GM18951 (cell line): Measurements from ENCODE around the gene LAG3.
"Not testable (repeated sequence)": the region's sequence is repeated elsewhere in the genome, so short reads cannot be mapped to it uniquely, and the experiment has no call there.

Experiments
- POLR2A ChIP-seq: IDR thresholded peaks from 4 replicates; pipeline ENCODE4 v1.6.1; 2011; ENCODE audit warnings: mild to moderate bottlenecking; ENCODE audit not compliant: insufficient read length, insufficient read depth; ENCODE audit errors: extremely low read depth
- in situ Hi-C: fragments of 300-500 bp; cut with MboI; formaldehyde crosslinking; loops from one replicate; pipeline ENCODE4 v1.12.0; 2022; ENCODE audit warnings: low sequenced_read_pairs, mixed read lengths, inconsistent platforms; ENCODE audit not compliant: unreplicated experiment

LAG3 gene

DNA sequence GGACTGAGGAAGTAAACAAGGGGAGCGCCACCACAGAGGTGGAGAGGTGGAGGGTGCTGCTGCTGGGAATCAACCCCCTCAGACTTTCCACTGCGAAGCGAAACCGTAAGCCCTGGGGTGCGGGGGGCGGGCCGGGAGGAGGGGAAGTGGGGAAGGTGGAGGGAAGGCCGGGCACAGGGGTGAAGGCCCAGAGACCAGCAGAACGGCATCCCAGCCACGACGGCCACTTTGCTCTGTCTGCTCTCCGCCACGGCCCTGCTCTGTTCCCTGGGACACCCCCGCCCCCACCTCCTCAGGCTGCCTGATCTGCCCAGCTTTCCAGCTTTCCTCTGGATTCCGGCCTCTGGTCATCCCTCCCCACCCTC lies at the start of gene LAG3:
Gene LAG3, plus strand, starts transcription at position 190 of the 365 bp plus-strand sequence. CDS start 333 bp downstream, outside the sequence.
- in situ Hi-C loops = no loop called here
- peak; percentile 57 for TF ChIP-seq POLR2A

- in situ Hi-C loops = no loop called here
- TF ChIP-seq POLR2A = no peak
Observed at GRCh38 chr12:6722863-6723262, 49.5 kb upstream of the LAG3 start.

GRCh38 chr12:6723607-6724408 lies 48.5 kb upstream of the LAG3 start, which contains the start of gene COPS7A:
Gene COPS7A, plus strand, starts transcription at chr12:6724046. Its CDS starts 611 bp downstream, at chr12:6724657.
- TF ChIP-seq POLR2A = peak; percentile 83
- in situ Hi-C loops = no loop called here

DNA sequence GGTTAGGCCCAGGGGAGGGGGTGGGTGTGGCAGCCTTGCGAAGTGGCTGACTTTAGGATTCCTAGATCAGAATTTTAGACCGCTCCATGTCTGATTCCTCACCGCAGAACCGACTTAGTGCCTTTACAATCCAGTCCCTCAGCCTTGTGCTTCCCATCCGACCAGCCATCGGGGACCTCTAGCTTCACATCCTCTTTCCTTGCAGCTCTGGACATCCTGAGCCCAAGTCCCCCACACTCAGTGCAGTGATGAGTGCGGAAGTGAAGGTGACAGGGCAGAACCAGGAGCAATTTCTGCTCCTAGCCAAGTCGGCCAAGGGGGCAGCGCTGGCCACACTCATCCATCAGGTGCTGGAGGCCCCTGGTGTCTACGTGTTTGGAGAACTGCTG lies 47.9 kb upstream of the LAG3 start:
- no peak for TF ChIP-seq POLR2A
- in situ Hi-C loops = no loop called here

- TF ChIP-seq POLR2A = no peak
- in situ Hi-C loops = no loop called here
Observed at GRCh38 chr12:6725350-6725749, 47.0 kb upstream of the LAG3 start.

GRCh38 chr12:6729186-6729585 lies 43.1 kb upstream of the LAG3 start:
- TF ChIP-seq POLR2A = no peak
- in situ Hi-C loops = no loop called here

GRCh38 chr12:6730169-6730568 lies 42.2 kb upstream of the LAG3 start:
- TF ChIP-seq POLR2A = no peak
- in situ Hi-C loops = no loop called here

GRCh38 chr12:6734506-6735387 lies 37.6 kb upstream of the LAG3 start:
- in situ Hi-C loops = no loop called here
- TF ChIP-seq POLR2A = no peak

DNA sequence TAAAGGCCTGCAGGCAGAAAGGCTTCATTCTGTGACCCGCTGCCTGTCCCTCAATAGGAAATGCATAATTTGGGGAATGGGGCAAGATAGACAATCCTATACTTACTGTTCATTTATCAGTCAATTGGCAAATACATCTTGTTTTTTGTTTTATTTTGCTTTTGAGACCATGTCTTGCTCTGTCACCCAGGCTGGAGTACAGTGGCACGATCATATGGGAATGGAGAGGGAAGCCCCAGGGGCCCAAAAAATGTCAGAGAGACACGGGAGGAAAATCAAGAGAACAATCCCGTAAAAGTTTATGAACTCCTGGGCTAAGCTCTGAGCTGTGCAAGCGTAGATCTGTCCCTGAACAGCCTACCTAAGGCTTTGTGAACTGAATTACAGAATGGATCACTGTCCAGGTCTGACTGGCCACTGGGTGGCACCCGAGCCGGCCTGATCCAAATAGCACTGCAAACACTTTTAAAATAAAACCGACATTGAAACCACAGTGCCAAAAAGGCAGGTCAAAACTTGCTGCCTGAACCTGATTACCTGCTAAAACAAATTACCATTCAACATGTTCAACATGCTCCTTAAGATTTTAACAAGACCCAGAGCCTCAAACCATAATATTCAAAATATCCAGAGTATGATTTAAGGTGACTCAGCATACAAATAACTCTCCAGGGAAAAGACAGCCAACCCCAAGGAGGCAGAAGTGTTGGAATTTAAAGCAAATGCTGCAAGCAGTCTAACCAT lies 36.7 kb upstream of the LAG3 start:
- TF ChIP-seq POLR2A = no peak
- in situ Hi-C loops = no loop called here

GRCh38 chr12:6736754-6737153 lies 35.6 kb upstream of the LAG3 start:
- in situ Hi-C loops = no loop called here
- TF ChIP-seq POLR2A = no peak

DNA sequence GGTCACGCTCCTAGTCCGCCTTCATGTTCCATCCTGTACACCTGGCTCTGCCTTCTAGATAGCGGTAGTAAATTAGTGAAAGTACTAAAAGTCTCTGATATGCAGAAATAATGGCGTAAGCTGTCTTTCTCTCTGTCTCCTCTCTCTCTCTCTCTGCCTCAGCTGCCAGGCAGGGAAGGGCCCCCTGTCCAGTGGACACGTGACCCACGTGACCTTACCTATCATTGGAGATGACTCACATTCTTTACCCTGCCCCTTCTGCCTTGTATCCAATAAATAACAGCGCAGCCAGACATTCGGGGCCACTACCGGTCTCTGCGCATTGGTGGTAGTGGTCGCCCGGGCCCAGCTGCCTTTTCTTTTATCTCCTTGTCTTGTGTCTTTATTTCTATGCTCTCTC lies 30.2 kb upstream of the LAG3 start:
- in situ Hi-C loops = not testable (repeated sequence)

- no peak for TF ChIP-seq POLR2A
- in situ Hi-C loops = no loop called here
Observed at GRCh38 chr12:6742834-6743233, 29.5 kb upstream of the LAG3 start.

- in situ Hi-C loops = not testable (repeated sequence)
Observed at GRCh38 chr12:6743300-6743699, 29.0 kb upstream of the LAG3 start.

DNA sequence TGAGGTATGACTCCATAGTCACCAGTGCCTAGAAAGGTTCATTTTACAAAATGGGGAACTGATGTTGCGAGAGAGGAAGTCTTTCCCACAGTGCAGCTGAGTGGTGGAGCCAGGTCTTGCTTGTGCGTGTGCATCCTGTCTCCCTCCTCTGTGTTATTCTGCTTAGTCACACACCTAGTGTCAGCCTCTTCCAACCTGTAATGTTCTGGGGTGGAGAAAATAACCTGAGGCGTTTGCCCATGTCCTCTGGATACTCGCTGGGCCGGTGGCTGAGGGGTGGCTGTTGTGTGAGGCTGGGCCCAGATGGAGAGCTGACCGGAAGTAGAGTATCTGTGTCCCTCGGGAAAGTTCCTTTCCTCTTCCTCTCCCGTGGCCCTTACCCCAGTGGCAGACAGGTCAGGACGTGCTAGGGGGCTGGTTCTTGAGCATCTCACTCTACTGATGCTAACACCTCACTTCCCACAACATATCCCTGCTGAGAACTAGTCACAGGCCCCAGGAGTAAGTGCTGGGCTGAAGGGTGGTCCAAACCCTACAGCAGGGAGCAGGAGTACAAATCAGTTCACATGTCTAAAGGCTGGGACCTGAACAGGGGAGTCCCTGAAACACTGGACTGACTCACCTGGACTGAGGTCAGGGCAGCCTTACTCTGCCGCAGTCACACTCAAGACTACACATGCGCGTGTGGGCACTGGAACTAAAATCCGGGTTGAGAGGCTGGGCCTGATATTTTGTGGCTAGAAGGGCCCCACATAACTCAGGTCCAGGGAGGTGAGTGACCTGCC lies 26.4 kb upstream of the LAG3 start:
- no peak for TF ChIP-seq POLR2A
- in situ Hi-C loops = no loop called here
